Dedifferentiated amniotic fluid mesenchymal stem cell (primary cell): ENCODE measurements around the gene FIZ1.

Experiments used
- DNase-seq: peaks from one replicate; pipeline ENCODE4 v3.0.0-alpha.2; 2016; ENCODE audit errors: extremely low spot score

FIZ1 gene

GRCh38 chr19:55542292-55542855 is 56.9 kb downstream of the FIZ1 start:
- DNase-seq = no peak
